ENCODE data around the gene SUN1.
A peak's percentile ranks its signal among the peaks of the same experiment; 100 is the strongest.

SUN1 gene

DNA sequence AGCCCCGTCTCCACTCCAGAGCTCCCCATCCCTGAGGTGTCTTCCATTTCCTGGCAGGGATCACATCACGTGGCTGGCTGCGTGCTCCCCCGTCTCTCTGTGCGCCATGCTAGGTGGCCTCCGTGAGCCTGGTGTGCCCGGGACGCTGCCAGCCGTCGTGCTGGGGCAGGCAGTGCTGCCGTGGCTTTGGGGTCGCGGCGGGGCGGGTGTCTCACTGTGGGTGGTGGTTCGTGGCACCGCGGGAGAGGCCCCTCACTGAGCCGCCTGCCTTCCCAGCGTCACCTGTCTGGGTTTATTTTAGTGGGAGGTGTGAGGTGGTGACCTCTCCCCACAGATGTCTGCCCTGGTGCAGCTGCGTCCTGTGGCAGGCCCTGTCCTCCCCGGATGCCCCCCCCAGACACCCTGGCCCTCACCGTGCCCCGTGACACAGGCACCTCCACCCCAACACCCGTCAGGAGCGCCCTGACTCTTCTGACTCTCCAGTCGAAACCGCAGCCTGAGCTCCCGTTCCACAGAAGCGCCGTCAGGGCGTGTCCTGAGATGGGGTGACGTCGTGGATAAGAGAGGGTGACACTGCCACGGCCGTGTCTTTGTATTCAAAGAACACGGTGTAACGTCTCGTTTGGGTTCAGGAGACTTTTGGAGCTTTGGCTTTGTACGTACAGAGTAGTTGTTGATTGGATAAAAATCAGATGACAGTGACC is 62.0 kb downstream of the SUN1 start:
- no peak for DNase-seq

- DNase-seq, result no peak
Observed at GRCh38 chr7:894927-895450, 62.7 kb downstream of the SUN1 start.

GRCh38 chr7:895451-896052 is 63.3 kb downstream of the SUN1 start:
- no peak for DNase-seq

DNA sequence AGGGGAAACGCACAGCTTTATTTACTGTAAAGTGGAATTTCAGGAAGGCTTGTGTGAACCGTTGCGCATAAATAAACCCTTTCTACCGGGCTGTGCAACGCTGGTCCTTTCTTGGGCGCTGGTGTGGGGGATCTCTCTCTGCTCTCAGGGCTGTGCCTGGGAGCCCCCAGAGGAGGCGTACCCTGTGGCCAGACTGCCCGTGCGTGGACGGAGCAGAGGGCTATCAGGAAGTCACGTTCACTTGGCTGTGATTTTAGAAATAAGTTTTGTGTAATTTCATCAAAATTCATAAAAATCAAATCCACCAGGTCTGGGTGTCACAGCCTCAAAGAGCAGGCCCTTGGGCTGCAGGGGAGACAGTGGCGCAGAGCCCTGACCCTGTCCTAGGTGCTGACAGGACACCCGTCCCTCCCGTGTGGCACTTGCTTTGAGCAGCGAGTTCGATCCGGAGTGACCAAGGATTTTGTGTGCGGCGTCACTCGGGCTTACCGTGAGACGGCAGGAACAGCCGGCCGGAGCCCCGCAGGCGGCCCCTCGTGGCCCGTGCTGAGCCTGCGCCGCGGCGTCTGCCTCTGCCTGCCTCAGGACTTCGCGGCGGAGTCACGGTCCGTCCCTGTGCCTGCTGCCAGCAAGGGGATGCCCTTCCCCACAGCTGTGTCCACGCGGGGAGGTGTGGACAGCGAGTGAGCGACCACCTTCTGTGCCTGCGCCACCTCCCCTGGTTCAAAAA is 64.2 kb downstream of the SUN1 start:
- no peak for DNase-seq

DNA sequence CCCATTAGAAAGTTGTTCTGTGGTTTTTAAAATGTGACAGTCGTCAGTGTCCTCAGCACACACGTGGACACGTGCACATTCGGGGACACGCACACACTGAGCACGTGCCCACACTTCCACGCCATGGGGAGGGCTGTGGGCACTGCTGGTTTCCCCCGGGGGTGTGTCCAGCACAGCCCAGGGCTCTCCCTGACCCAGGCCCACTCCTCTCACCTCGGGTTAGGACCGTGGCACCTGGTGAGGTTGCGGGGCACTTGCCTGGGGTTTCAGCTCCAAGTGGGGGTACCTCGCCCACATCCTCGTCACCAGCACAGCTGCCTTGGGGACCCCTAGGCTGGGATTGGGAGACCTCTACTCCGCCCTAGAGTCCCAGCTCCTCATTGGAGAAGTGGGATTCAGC is 64.8 kb downstream of the SUN1 start:
- no peak for DNase-seq

DNA sequence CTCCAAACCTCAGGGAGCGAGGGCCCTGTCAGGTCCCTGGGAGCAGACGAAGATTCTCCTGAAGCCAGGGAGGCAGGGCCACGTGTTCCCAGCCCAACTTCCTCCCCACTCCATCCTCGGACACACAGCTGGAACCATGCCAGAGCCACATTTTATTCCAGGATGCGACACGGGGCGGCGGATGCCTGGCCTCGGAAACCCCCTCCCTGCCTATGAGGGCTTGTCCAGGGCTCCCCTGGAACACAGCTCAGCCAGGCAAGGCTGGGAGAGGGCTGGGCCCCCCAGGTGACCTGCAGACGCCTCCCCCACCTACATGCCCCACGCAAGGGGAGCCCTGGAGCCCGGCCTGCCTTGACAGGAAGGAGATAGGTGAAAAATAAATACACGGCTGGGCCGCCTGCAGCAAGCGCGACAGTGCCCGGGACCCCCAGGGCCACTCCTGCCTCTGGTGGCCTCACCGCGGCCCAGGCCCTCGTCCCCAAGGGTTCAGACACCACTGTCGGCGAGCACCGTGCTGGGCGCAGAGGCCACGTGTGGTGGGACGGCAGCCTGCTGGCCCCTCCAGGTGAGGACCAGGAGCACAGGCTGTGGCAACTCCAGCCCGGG is 65.6 kb downstream of the SUN1 start:
- no peak for DNase-seq

GRCh38 chr7:898460-898854 is 66.2 kb downstream of the SUN1 start:
- no peak for DNase-seq

DNA sequence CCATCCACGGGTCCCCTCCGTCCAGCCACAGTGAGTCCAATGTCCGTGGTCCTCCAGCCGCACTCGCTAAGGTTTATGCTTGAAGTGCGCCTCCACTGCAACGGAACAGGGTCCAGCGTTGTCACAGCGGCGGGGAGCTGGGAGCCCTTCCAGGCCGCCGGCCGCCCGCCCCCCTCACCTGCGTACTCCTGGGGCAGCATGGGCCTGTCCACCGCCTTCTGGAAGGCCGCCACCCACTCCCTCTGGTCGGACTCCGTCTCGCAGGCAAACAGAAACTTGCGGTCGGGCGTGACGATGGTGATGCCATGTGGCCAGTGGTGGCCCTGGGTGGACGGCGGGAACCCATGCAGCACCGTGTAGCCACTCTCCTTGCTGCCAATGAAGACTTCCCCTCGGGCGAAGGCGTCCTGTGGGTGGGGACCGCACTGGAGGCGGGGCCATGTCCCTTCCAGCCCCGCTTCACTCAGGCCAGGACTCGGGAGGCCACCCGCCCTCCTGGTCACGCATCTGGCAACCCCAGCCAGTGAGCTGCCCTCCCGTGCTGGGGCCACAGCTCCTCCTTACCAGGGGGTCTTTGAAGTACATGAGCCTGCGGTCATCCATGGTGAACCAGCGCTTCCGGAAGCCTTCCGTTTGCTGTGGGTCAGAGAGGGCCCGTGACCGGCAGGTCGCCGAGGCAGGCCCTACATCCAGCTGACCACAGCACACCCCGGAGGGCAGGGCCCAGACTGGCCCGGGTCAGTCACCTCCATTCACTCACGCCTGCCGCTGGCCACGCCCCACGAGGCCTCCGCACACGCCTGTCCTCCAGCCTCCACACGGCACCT is 66.8 kb downstream of the SUN1 start:
- DNase-seq, result no peak

- DNase-seq, result no peak
Observed at GRCh38 chr7:899806-900205, 67.5 kb downstream of the SUN1 start.

DNA sequence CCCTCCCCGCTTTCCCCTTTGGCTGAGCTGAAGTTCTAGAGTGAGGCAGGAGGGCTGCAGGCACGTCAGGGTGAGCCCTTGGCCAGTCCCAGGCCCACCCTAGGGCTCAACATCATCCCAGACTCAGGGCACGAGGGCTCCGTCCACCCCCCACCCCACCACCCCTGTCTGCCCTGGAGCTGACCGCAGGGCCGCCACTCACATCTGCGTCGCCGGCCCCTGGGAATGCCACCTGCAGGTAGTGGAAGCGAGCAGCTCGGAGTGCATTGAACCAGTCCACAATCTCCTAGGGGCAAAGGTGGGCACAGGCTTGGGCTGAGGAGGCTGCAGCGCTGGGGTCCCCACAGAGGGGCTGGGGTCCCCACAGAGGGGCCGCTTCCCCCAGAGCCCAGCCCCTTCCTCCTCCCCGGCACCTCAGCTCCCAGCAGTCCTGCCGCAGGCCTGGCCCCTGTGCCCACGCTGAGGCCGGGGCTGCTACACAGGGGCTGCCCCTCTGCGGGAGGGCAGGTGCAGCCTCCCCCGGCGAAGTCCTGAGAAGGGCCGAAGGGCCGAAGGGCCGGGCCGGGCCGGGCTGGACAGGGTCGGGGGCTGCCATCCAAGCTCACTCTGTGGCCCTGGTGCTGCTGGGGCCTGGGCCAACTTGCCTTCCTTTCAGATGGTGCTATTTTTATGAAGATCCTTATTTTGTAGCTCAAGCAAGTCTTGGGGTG is 68.2 kb downstream of the SUN1 start:
- no peak for DNase-seq

DNA sequence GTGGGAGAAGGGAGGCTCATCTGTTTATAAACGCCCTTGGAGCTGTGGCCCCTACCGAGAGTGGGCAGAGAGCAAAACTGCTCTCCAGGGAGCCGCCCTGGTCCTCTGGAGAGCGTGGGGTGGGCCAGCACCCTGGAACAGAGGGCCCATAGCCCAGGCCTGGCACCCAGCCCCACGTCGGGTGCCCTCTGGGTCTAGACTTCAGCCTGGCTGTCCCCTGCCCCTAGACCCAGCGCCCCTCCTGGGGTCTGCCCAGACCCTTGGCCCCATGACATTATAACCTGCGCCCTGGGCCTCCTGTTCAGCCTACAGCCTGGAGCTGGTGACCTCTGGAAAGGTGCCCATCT is 68.7 kb downstream of the SUN1 start:
- no peak for DNase-seq

GRCh38 chr7:901388-902154 is 69.3 kb downstream of the SUN1 start:
- DNase-seq, result peak; percentile 33

DNA sequence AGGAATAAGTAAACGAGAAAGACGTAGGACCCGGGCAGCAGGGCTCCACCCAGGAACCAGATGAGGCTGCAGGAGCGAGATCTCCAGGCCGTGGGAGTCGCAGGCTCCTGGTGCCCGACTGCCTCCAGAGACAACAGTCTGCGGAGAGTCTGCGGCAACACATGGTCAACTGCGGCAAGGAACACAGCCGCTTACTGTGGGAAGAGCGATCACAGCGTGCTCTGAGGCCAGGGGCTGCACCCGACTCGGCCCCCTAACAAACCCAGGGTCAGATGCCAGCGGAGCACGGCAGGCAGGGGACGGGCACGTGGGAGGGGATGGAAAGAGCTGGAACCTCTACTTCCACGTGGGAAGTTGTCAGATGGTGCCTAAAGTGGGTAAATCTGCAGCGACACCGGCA is 70.7 kb downstream of the SUN1 start:
- DNase-seq, result no peak

DNA sequence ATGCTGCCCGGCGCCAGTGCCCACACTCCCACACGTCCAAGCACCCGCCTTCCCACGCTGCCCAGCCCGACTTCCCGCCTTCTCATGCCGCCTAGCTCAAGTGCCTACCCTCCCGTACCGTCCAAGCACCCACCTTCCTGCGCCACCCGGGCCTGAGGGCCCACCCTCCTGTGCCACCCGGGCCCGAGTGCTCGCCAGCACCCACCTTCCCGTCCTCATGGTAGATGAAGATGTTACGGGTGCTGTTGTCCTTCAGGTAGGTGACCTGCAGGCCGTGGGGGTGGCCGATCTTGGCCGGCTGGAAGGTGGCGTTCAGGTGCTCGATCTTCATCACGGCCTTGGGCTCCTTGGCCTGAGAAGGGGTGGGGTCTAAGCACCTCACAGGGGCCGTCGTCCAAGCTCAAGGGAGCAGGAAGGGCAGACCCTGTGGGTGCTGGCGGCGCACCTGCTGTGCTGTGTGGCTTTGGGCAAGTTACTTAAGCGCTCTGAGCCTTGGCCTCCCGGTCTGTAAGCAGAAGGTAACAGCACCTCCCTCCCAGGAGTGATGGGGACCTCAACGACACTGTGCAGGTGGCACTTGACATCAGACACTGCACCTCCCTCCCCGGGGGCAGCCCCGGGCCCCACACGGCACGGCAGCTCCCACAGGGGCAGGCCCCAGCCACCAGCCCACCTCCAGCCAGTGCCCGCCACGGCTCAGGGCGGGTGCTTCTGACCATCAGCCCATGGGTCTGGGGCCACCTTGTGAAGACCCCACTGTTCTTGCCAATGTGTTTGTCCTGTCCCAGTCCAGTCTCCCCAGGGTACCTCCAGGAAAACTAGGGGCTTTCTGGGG is 71.9 kb downstream of the SUN1 start:
- no peak for DNase-seq

GRCh38 chr7:904847-905246 is 72.6 kb downstream of the SUN1 start:
- DNase-seq, result no peak

DNA sequence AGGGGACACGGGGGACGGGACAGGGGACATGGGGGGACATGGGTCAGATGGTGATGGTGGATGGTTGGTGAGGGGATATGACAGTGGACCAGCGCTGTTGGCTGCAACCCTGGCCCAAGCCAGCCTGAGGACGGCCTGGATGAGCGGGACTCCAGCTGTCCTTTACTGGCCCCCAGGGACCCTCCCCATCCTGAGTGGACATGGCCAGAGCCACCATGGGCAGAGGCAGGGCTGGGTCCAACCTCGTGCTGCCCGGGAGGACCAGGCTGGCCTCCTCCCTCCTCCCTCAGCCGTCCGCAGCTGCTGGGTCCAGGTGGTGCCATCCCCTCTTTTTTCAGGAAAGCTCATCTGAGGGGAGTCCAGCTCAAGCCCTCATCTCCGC is 74.5 kb downstream of the SUN1 start:
- DNase-seq, result no peak

DNA sequence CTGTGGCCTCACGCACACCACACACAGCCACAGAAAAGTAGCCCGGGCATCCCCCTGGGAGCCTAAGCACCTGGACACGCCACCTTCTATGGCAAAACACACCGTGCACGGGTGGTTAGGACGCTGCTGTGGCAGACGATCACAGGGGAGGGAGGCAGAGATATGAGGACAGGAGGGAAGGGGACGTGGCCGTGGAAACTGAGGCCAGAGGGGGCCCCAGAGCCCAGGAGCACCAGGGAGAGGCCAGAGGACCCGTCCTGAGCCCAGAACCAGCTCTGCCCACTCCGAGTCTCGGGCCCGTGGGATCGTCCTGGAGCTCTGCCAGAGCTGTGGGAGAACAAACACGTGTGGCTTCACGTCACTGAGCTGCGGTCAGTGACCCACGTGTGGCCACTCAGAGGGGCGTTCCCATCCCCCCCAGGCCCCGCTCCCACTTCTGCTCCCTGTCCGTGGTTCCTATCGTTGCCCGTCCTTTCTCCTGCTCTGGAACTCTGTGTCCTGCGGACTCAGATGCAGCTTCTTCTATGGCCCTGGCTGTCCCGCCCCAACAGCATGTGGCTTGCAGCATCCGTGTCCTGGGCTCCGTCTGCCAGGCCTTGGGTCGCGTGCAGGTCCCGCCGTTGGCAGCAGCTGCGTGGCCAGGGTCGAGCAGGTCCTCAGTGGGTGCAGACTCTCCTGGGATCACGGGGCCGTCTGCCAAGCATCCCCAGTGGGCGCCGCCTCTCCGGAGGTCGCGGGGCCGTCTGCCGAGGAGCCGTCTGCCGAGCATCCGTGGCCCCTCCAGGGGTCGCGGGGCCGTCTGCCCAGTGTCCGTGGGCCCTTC is 75.1 kb downstream of the SUN1 start:
- no peak for DNase-seq

- DNase-seq, result no peak
Observed at GRCh38 chr7:908159-908581, 75.9 kb downstream of the SUN1 start.

- DNase-seq, result peak; percentile 38
Observed at GRCh38 chr7:908591-909357, 76.5 kb downstream of the SUN1 start.

All from COR-L47 (cell line).